Stomach (tissue), 9 donors: ENCODE data around the gene ARRDC5. TPM values are rescaled to one million over a fixed set of nuclear protein-coding genes. Genes with fewer than 3 reads are reported as not detected.
A peak's percentile ranks its signal among the peaks of the same experiment; 100 is the strongest.
"Not testable (repeated sequence)": the region's sequence is repeated elsewhere in the genome, so short reads cannot be mapped to it uniquely, and the experiment has no call there.

Experiments used
- DNase-seq, 2 donors: peaks; one replicate each; pipeline versions ENCODE4 v3.0.0 to v3.0.0-alpha.2; 2013 to 2019
- H3K27ac ChIP-seq, 5 donors: fragments of 200-600 bp in 4 of 5; sonication (generic) in 4 of 5; one replicate each; pipeline ENCODE4 v1.5.1; 2013 to 2019; ENCODE audit warnings: mild to moderate bottlenecking in 1 of 5, moderate library complexity in 1 of 5
- H3K27me3 ChIP-seq, 3 donors: fragments of 200-600 bp; sonication (generic); one replicate each; pipeline ENCODE4 v1.5.1; 2017 to 2019; ENCODE audit warnings: mixed run types in 1 of 3
- H3K36me3 ChIP-seq, 4 donors: fragments of 200-600 bp; sonication (generic); 1 replicate in 3 of 4; 2 replicates in 1 of 4; pipeline ENCODE4 v1.5.1; 2016 to 2019
- H3K4me1 ChIP-seq, 4 donors: fragments of 200-600 bp; sonication (generic); one replicate each; pipeline ENCODE4 v1.5.1; 2016 to 2019
- H3K4me3 ChIP-seq, 4 donors: fragments of 200-600 bp; sonication (generic) in 3 of 4; one replicate each; pipeline ENCODE4 v1.5.1; 2016 to 2019; ENCODE audit warnings: mild to moderate bottlenecking in 1 of 4
- H3K9me3 ChIP-seq, 4 donors: fragments of 200-600 bp; sonication (generic); one replicate each; pipeline ENCODE4 v1.5.1; 2016 to 2019
- EP300 ChIP-seq: sonication (generic); formaldehyde crosslinking; IDR thresholded peaks from one replicate; pipeline ENCODE4 v1.6.1; 2017; ENCODE audit warnings: antibody characterized with exemption
- POLR2A ChIP-seq, 4 donors: fragments of 450-650 bp; IDR thresholded peaks; one replicate each; pipeline ENCODE4 v1.6.1; 2016; ENCODE audit warnings: antibody characterized with exemption in 4 of 4, control low read depth in 2 of 4, mild to moderate bottlenecking in 1 of 4, moderate library complexity in 1 of 4
- POLR2AphosphoS5 ChIP-seq, 3 donors: sonication (generic); formaldehyde crosslinking; IDR thresholded peaks; one replicate each; pipeline ENCODE4 v1.6.1; 2016; ENCODE audit warnings: antibody characterized with exemption in 3 of 3
- WGBS, 5 donors: extraction: QIAGEN DNeasy Blood & Tissue Kit in 3 of 5; methylation state at CpG; one replicate each; pipeline versions ENCODE4 v1.1.5 to v1.1.7; 2013 to 2018; 5-methylcytosine and 5-hydroxymethylcytosine counted together
- intact Hi-C: fragments of 100-400 bp; cut with DNase I; formaldehyde crosslinking; loops from one replicate; pipeline ENCODE4 v1.15.1; 2023; ENCODE audit warnings: low total_unique reads
- polyA plus RNA-seq, 3 donors: library from polyadenylated mRNA; stranded (reverse); fragments of 200-250 nt; gene quantifications; one replicate each; pipeline ENCODE4 v1.2.3, GENCODE V29; 2013
- total RNA-seq, 5 donors: library from RNA; depleted of rRNA; stranded (reverse); fragments of >200 nt; gene quantifications; one replicate each; pipeline versions ENCODE4 v1.1.0 to v1.2.3, GENCODE V29; 2014 to 2016
- TF ChIP-seq, protein P1 (sequence below), 7 experiments: fragments of 450-650 bp in 4 of 7; fragments of 200-600 bp in 3 of 7; sonication (generic) in 3 of 7; IDR thresholded peaks; one replicate each; pipeline ENCODE4 v1.5.1; 2016 to 2019; ENCODE audit warnings: antibody characterized with exemption in 7 of 7, control low read depth in 2 of 7, mild to moderate bottlenecking in 1 of 7
- donor health status: healthy with polysubstance abuse.
- donor health status: Bipolar disorder and iron deficiency.
- donor health status: healthy.

The ARRDC5 gene
- total and polyA plus RNA-seq, 8 donors, result 0.20 to 0.73 TPM; not detected in 6

DNA sequence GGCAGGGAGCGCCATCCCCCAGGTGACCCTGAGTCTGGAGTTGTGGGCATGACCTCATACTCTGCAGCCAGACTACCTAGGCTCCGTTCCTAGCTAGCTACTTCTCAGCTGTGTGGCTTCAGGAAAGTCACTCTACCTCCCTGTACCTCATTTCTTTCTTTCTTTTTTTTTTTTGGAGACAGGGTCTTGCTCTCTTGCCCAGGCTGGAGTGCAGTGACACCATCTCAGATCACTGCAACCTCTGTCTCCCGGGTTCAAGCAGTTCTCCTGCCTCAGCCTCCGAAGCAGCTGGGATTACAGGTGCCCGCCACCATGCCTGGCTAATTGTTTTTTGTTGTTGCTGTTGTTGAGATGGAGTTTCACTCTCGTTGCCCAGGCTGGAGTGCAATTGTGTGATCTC is 50.2 kb downstream of the ARRDC5 start:
- 87 to 91% (median 89%) methylated on average over 6 of the region's 6 CpGs for WGBS, 5 donors
- intact Hi-C loops, result no loop called here

DNA sequence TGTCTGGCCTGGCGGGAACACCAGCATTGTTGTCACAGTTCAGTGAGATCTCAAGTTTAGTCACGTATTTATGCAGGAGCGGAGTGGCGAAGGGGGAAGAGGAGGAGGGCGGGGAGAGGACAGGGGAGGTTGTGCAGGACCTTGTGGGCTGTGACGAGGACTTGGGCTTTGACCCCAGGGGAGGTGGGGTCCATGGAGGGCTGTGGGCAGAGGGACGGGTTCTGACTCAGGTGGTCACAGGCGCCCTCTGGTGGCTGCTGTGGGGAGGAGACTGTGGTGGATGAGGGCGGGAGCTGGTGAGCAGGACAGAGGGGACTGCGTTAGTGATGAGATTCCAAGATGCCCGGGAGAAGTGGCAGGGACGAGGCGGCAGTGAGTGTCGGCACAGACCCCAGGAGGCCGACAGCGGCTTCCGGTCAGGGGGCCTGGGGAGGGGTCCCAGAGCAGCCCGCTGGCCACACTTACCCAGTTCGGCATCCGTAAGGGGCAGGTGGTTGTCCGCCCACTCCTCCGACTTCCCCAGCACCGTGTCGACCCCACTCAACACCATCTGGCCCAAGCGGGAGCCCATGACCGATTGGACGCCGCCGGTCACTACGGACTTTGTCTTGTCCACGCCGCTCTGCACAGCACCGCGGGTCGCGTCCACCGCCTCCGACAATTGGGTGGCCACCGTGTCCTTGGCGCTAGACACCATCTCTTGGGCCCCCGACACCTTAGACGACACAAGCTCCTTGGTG is 51.0 kb downstream of the ARRDC5 start:
- 68 to 80% (median 71%) methylated on average over 37 to 42 of the region's 42 CpGs for WGBS, 5 donors
- peaks cover 0 to 7% (median 0%) of the 10 kb centered on the region in 4 donors for H3K4me1 ChIP-seq
- H3K27me3 ChIP-seq, result no peaks in the 10 kb centered on the region
- H3K36me3 ChIP-seq, result peaks cover 13 to 100% (median 95%) of the 10 kb centered on the region in 4 donors
- TF ChIP-seq, protein P1, sequence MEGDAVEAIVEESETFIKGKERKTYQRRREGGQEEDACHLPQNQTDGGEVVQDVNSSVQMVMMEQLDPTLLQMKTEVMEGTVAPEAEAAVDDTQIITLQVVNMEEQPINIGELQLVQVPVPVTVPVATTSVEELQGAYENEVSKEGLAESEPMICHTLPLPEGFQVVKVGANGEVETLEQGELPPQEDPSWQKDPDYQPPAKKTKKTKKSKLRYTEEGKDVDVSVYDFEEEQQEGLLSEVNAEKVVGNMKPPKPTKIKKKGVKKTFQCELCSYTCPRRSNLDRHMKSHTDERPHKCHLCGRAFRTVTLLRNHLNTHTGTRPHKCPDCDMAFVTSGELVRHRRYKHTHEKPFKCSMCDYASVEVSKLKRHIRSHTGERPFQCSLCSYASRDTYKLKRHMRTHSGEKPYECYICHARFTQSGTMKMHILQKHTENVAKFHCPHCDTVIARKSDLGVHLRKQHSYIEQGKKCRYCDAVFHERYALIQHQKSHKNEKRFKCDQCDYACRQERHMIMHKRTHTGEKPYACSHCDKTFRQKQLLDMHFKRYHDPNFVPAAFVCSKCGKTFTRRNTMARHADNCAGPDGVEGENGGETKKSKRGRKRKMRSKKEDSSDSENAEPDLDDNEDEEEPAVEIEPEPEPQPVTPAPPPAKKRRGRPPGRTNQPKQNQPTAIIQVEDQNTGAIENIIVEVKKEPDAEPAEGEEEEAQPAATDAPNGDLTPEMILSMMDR (IDR thresholded peaks at IDR 0.05), result peak in 5 of 7 experiments; percentile 75 to 98 (median 87)
- TF ChIP-seq EP300 (no peak), POLR2AphosphoS5 (IDR thresholded peaks at IDR 0.05) (no peak)
- peak; percentile 72 to 81 for DNase-seq
- no peaks in the 10 kb centered on the region for H3K9me3 ChIP-seq
- no peak overlapping the region for H3K4me3 ChIP-seq
- intact Hi-C loops, result no loop called here
- no peak overlapping the region for H3K27ac ChIP-seq

More for the DNA sequence above, 50.2 kb downstream of the ARRDC5 start:
- Histone ChIP-seq H3K36me3 (peaks cover 17 to 100% (median 95%) of the 10 kb centered on the region in 4 donors), H3K4me1 (peaks cover 0 to 6% (median 0%) of the 10 kb centered on the region in 4 donors), H3K4me3 (no peak overlapping the region), H3K27me3 (no peaks in the 10 kb centered on the region), H3K9me3 (no peaks in the 10 kb centered on the region), H3K27ac (no peak overlapping the region)
- DNase-seq, result no peak
- TF ChIP-seq, protein P1 (IDR thresholded peaks at IDR 0.05), result no peak
- no peak for TF ChIP-seq EP300
- TF ChIP-seq POLR2AphosphoS5 (IDR thresholded peaks at IDR 0.05), result no peak
- TF ChIP-seq POLR2A (IDR thresholded peaks at IDR 0.05), result no peak

DNA sequence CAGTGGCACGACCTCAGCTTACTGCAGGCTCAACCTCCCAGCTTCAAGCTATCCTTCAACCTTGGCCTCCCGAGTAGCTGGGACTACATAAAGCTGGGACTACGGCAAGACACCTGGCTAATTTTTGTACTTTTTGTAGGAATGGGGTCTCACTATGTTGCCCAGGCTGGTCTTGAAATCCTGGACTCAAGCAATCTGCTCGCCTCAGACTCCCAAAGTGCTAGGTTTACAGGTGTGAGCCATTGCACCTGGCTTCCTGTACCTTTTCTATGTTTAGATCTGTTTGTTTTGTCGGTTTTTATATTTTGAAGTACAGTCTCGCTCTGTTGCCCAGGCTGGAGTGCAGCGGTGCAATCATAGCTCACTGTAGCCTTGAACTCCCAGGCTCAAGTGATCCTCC is 53.7 kb downstream of the ARRDC5 start:
- no peak for TF ChIP-seq POLR2A (IDR thresholded peaks at IDR 0.05)
- TF ChIP-seq, protein P1 (IDR thresholded peaks at IDR 0.05), result no peak
- no peak for TF ChIP-seq POLR2AphosphoS5 (IDR thresholded peaks at IDR 0.05)
- TF ChIP-seq EP300, result no peak
- no peak for DNase-seq
- WGBS, 5 donors, result 94 to 97% (median 96%) methylated on average over 7 of the region's 7 CpGs
- H3K4me1 ChIP-seq, result peaks cover 0 to 14% (median 0%) of the 10 kb centered on the region in 4 donors
- no peak overlapping the region for H3K4me3 ChIP-seq
- H3K9me3 ChIP-seq, result no peaks in the 10 kb centered on the region
- no peak overlapping the region for H3K27ac ChIP-seq
- no peaks in the 10 kb centered on the region for H3K27me3 ChIP-seq
- intact Hi-C loops, result no loop called here
- H3K36me3 ChIP-seq, result peaks cover 7 to 100% (median 92%) of the 10 kb centered on the region in 4 donors

DNA sequence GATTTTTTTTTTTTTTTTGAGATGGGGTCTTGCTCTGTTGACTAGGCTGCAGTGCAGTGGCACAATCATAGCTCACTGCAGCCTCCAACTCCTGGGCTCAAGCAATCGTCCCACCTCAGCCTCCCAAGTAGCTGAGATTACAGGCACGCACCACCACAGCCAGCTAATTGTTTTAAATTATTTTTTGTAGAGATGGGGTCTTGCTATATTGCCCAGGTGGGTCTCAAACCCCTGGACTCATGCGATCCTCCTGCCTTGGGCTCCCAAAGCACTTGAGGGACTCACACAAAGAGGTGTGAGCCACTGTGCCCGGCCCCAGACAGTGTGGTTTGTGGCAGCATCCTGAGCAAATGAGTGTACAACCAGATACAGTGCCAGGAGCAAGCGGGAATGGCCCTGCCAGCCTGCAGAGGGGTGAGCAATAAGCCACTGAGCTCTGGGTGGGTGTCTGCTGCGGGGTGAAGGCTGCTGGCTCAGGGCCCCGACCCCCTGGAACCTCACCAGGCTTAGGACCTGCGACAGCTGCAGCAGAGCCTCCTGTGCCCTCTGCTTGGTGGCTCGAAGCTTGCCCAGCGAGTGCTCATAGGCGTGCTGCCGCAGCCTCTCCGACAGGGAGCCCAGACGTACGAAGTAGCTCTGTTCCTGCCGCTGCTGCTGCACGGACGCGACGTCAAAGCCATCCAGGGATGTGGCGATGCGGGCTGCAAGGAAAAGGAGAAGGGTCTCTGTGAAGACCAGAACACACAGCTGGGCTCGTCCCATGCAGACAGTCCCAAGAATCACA is 55.3 kb downstream of the ARRDC5 start:
- Histone ChIP-seq H3K36me3 (peaks cover 7 to 100% (median 90%) of the 10 kb centered on the region in 4 donors), H3K9me3 (no peaks in the 10 kb centered on the region), H3K4me1 (peaks cover 0 to 20% (median 2%) of the 10 kb centered on the region in 4 donors), H3K27me3 (no peaks in the 10 kb centered on the region), H3K4me3 (no peak overlapping the region), H3K27ac (no peak overlapping the region)
- WGBS, 5 donors, result 90 to 98% (median 97%) methylated on average over 20 to 23 of the region's 23 CpGs
- TF ChIP-seq, protein P1 (IDR thresholded peaks at IDR 0.05), result no peak
- TF ChIP-seq POLR2AphosphoS5 (IDR thresholded peaks at IDR 0.05) (no peak), POLR2A (IDR thresholded peaks at IDR 0.05) (no peak), EP300 (no peak)
- DNase-seq, result no peak
- intact Hi-C loops, result no loop called here

DNA sequence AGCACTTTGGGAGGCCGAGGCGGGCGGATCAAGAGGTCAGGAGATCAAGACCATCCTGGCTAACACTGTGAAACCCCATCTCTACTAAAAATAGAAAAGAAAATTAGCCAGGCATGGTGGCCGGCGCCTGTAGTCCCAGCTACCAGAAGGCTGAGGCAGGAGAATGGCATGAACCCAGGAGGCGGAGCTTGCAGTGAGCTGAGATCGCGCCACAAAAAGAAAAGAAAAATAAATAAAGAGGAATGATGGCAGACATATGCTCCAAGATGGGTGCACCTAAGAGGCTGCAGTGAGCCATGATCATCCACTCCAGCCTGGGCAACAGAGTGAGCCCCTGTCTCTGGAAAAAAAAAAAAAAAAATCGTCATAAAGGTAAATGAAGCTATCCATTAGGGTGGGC is 56.7 kb downstream of the ARRDC5 start:
- DNase-seq, intact Hi-C loops, H3K9me3 ChIP-seq, H3K27me3 ChIP-seq, H3K4me3 ChIP-seq: not testable (repeated sequence)
- Histone ChIP-seq H3K27ac (peak overlapping the region in 3 of 5 donors; percentile 52 to 60 (median 53)), H3K36me3 (peaks cover 7 to 98% (median 88%) of the 10 kb centered on the region in 4 donors), H3K4me1 (peaks cover 0 to 19% (median 2%) of the 10 kb centered on the region in 4 donors)
- WGBS, 5 donors, result 38 to 74% (median 63%) methylated on average over 8 to 9 of the region's 9 CpGs
